Suprapubic skin (tissue), 4 donors: ENCODE data around the gene NRBF2.

Experiments used
- EP300 ChIP-seq: sonication (generic); formaldehyde crosslinking; IDR thresholded peaks from one replicate; pipeline ENCODE4 v1.6.1; 2017; ENCODE audit warnings: antibody characterized with exemption
- POLR2A ChIP-seq, 2 donors: fragments of 450-650 bp; IDR thresholded peaks; one replicate each; pipeline ENCODE4 v1.6.1; 2017; ENCODE audit warnings: antibody characterized with exemption in 2 of 2, mild to moderate bottlenecking in 2 of 2, moderate library complexity in 2 of 2
- POLR2AphosphoS5 ChIP-seq, 3 donors: sonication (generic); formaldehyde crosslinking; IDR thresholded peaks; one replicate each; pipeline ENCODE4 v1.6.1; 2017; ENCODE audit warnings: antibody characterized with exemption in 3 of 3
- TF ChIP-seq, protein P1 (sequence below), 2 donors: fragments of 200-600 bp in 1 of 2; fragments of 450-650 bp in 1 of 2; sonication (generic) in 1 of 2; IDR thresholded peaks; one replicate each; pipeline ENCODE4 v1.5.1; 2016 to 2019; ENCODE audit warnings: antibody characterized with exemption in 2 of 2, mild to moderate bottlenecking in 1 of 2, moderate library complexity in 1 of 2

DNA sequence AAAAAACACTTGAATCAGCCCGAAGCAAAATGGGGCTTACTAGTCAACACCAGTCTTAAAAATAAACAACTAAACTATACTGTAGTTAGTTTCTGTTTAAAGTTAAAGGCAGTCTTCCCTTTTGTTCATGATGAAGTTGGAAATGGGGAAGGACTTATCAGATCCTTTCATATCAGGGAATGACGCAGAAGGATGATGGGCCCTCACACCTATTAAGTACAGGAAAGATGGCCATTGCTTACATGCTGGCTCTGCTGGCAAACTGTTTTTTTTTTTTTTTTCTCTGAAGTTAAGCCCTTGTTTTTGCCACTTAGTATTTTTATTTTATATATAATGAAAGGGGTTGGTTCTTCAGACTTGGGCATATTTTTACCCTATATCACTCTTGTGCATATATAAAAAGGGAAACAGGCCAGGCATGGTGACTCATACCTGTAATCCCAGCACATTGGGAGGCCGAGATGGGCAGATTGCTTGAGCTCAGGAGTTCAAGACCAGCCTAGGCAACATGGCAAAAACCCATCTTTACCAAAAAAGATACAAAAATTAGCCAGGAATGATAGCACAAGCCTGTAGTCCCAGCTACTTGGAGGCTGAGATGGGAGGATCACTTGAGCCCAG lies 16.6 kb upstream of the NRBF2 start:
- no peak for TF ChIP-seq POLR2AphosphoS5 (IDR thresholded peaks at IDR 0.05)
- TF ChIP-seq, protein P1, sequence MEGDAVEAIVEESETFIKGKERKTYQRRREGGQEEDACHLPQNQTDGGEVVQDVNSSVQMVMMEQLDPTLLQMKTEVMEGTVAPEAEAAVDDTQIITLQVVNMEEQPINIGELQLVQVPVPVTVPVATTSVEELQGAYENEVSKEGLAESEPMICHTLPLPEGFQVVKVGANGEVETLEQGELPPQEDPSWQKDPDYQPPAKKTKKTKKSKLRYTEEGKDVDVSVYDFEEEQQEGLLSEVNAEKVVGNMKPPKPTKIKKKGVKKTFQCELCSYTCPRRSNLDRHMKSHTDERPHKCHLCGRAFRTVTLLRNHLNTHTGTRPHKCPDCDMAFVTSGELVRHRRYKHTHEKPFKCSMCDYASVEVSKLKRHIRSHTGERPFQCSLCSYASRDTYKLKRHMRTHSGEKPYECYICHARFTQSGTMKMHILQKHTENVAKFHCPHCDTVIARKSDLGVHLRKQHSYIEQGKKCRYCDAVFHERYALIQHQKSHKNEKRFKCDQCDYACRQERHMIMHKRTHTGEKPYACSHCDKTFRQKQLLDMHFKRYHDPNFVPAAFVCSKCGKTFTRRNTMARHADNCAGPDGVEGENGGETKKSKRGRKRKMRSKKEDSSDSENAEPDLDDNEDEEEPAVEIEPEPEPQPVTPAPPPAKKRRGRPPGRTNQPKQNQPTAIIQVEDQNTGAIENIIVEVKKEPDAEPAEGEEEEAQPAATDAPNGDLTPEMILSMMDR (IDR thresholded peaks at IDR 0.05) = no peak
- no peak for TF ChIP-seq POLR2A (IDR thresholded peaks at IDR 0.05)
- no peak for TF ChIP-seq EP300
